MM.1S (cell line): Measurements from ENCODE around the gene WASF2.

Experiments used
- DNase-seq: peaks from one replicate; pipeline ENCODE4 v3.0.0-alpha.2; 2015
- H2AFZ ChIP-seq: fragments of 300-600 bp; sonication (generic); 2 replicates; pipeline ENCODE4 v1.6.0; 2016; ENCODE audit warnings: antibody characterized with exemption, low read length
- H3F3A ChIP-seq: fragments of 300-600 bp; sonication (generic); 2 replicates; pipeline ENCODE4 v1.6.1; 2016; ENCODE audit warnings: mild to moderate bottlenecking, antibody characterized with exemption, low read length, moderate library complexity, mixed read lengths; ENCODE audit not compliant: insufficient read depth
- H3K27ac ChIP-seq: fragments of 300-600 bp; sonication (generic); 2 replicates; pipeline ENCODE4 v1.5.1; 2016; ENCODE audit warnings: mild to moderate bottlenecking, low read length
- H3K27me3 ChIP-seq: fragments of 300-600 bp; sonication (generic); replicated peaks from 2 replicates; pipeline ENCODE4 v1.6.0; 2016; ENCODE audit warnings: low read length; ENCODE audit not compliant: insufficient read depth
- H3K36me3 ChIP-seq: fragments of 300-600 bp; sonication (generic); replicated peaks from 2 replicates; pipeline ENCODE4 v1.6.1; 2016; ENCODE audit warnings: mild to moderate bottlenecking, low read length, mixed read lengths; ENCODE audit not compliant: insufficient read depth
- H3K4me1 ChIP-seq: fragments of 300-600 bp; sonication (generic); 2 replicates; pipeline ENCODE4 v1.6.1; 2016; ENCODE audit warnings: low read length, mixed read lengths
- H3K4me2 ChIP-seq: fragments of 300-600 bp; sonication (generic); 2 replicates; pipeline ENCODE4 v1.6.0; 2016; ENCODE audit warnings: low read depth, low read length
- H3K4me3 ChIP-seq: fragments of 300-600 bp; sonication (generic); 2 replicates; pipeline ENCODE4 v1.5.1; 2016; ENCODE audit warnings: low read length, mixed read lengths
- H3K79me2 ChIP-seq: fragments of 300-600 bp; sonication (generic); 2 replicates; pipeline ENCODE4 v1.6.1; 2016; ENCODE audit warnings: mixed run types, low read length, mixed read lengths
- H3K9ac ChIP-seq: fragments of 300-600 bp; sonication (generic); 2 replicates; pipeline ENCODE4 v1.6.1; 2016; ENCODE audit warnings: low read length, mixed read lengths
- H3K9me2 ChIP-seq: fragments of 300-600 bp; sonication (generic); replicated peaks from 2 replicates; pipeline ENCODE4 v1.6.1; 2016; ENCODE audit warnings: mild to moderate bottlenecking, low read length, mixed read lengths; ENCODE audit not compliant: insufficient read depth
- H3K9me3 ChIP-seq: fragments of 300-600 bp; sonication (generic); replicated peaks from 2 replicates; pipeline ENCODE4 v1.6.1; 2016; ENCODE audit warnings: mild to moderate bottlenecking, low read length, mixed read lengths; ENCODE audit not compliant: insufficient read depth
- H4K20me1 ChIP-seq: fragments of 300-600 bp; sonication (generic); 2 replicates; pipeline ENCODE4 v1.6.1; 2016; ENCODE audit warnings: mild to moderate bottlenecking, low read length, moderate library complexity, mixed read lengths; ENCODE audit not compliant: insufficient read depth
- CTCF ChIP-seq: fragments of 300-600 bp; sonication (generic); IDR thresholded peaks from 2 replicates; pipeline ENCODE4 v1.5.1; 2016; ENCODE audit warnings: antibody characterized with exemption, low read length, mixed read lengths
- EZH2 ChIP-seq: fragments of 300-600 bp; sonication (generic); optimal IDR thresholded peaks from 2 replicates; pipeline ENCODE3; 2017; ENCODE audit warnings: low read depth, mild to moderate bottlenecking, antibody characterized with exemption, low read length, mixed read lengths
- EZH2phosphoT487 ChIP-seq: fragments of 300-600 bp; sonication (generic); IDR thresholded peaks from 2 replicates; pipeline ENCODE4 v1.6.1; 2018; ENCODE audit warnings: antibody characterized with exemption, low read length

WASF2 gene

GRCh38 chr1:27381969-27382762, 107.8 kb downstream of the WASF2 start:
- DNase-seq = no peak
- Histone ChIP-seq H3K9ac (no peak overlapping the region), H3K9me2 (no peaks in the 10 kb centered on the region), H3K79me2 (no peaks in the 10 kb centered on the region), H3K36me3 (no peaks in the 10 kb centered on the region), H3K9me3 (no peaks in the 10 kb centered on the region), H4K20me1 (no peaks in the 10 kb centered on the region), H3K4me3 (no peak overlapping the region), H3K27ac (no peak overlapping the region), H3K4me1 (no peaks in the 10 kb centered on the region), H3K27me3 (0 out of 2 replicates have a peak, but pooled peaks cover 7% of the 10 kb centered on the region), H2AFZ (no peak overlapping the region), H3K4me2 (no peak overlapping the region), H3F3A (no peaks in the 10 kb centered on the region)
- TF ChIP-seq CTCF = no peak
- no peak for TF ChIP-seq EZH2

DNA sequence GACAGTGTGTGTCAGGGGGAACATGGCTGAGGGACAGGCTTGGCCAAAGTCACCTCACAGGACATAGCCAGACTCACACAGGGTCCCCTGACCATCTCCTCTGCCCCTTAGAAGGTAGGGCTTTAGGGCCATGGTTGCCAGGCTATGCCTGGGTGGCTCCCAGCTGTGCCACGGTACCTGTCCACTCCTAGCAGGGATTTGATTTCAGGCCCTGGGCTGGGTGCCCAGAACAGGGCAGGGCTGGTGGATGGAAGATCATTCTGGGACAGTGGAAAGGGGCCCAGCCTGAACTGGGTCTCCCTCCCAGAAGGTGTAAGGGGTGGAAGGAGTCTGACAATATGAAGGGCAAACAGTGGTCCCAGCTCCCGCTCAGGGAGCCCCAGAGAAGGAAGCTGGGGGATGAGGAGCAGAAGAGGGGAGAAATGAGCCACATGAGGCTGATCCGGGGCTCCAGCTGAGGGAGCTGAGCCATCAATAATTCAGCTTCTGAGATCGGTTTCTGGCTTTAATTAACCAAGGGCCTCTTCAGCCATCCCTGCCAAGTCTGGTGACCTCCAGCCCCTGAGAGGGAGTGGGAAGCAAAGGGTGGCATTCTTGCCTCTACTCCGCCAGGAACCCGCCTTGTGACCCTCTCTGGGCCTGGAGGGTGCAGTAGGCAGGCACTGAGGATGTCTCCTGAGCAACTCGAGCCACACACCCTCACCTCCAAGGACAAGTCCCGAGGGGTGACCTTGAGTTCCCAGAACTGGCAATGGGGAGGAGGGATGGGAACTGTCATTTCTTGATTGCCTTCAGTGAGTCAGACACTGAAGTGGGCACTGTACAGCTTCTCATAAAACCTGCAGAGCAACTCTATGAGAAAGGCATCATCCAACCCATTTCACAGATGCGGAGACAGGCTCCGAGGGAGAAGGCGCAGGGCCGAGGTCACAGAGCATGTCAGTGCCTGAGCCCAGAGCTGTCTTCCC, 108.9 kb downstream of the WASF2 start:
- no peaks in the 10 kb centered on the region for H3K36me3 ChIP-seq
- no peaks in the 10 kb centered on the region for H3K4me1 ChIP-seq
- H2AFZ ChIP-seq = no peak overlapping the region
- 0 out of 2 replicates have a peak, but pooled peaks cover 7% of the 10 kb centered on the region for H3K27me3 ChIP-seq
- H3K9me3 ChIP-seq = no peaks in the 10 kb centered on the region
- H3K4me3 ChIP-seq = no peak overlapping the region
- H3K9me2 ChIP-seq = no peaks in the 10 kb centered on the region
- no peak overlapping the region for H3K9ac ChIP-seq
- TF ChIP-seq EZH2phosphoT487 (no peak), CTCF (no peak), EZH2 (no peak)
- no peak for DNase-seq
- H3K79me2 ChIP-seq = no peaks in the 10 kb centered on the region
- H3K27ac ChIP-seq = no peak overlapping the region
- no peak overlapping the region for H3K4me2 ChIP-seq
- no peaks in the 10 kb centered on the region for H4K20me1 ChIP-seq
- H3F3A ChIP-seq = no peaks in the 10 kb centered on the region

DNA sequence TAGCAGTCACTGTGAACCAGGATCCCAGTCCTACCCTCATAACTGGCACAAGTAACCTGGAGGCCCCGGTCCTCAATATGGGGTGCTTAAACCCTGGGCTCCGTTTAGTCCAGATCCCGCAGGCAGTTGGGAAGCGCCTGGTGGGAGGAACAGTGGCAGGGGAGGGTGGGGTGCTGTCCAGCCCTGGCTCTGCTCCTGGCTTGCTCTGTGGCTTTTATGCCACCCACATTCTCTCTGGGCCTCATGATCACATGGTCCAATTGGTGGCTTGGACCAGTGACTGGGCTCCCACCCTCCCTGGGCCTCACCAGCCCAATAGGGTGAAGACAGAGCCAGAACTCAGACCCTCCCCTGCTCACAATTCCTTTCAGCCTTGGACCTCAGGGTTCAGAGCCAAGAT, 109.7 kb downstream of the WASF2 start:
- H3K27me3 ChIP-seq = 0 out of 2 replicates have a peak, but pooled peaks cover 9% of the 10 kb centered on the region
- H3K4me3 ChIP-seq = no peak overlapping the region
- no peak overlapping the region for H3K9ac ChIP-seq
- no peaks in the 10 kb centered on the region for H3K9me3 ChIP-seq
- no peak overlapping the region for H3K27ac ChIP-seq
- H3K79me2 ChIP-seq = no peaks in the 10 kb centered on the region
- H3K9me2 ChIP-seq = no peaks in the 10 kb centered on the region
- H2AFZ ChIP-seq = no peak overlapping the region
- no peak for TF ChIP-seq CTCF
- no peak for TF ChIP-seq EZH2
- TF ChIP-seq EZH2phosphoT487 = no peak
- H3K4me2 ChIP-seq = no peak overlapping the region
- no peaks in the 10 kb centered on the region for H4K20me1 ChIP-seq
- H3F3A ChIP-seq = no peaks in the 10 kb centered on the region
- DNase-seq = no peak
- H3K36me3 ChIP-seq = no peaks in the 10 kb centered on the region
- H3K4me1 ChIP-seq = no peaks in the 10 kb centered on the region
